ENCODE data around the gene NCOR1. TPM values are rescaled to one million over a fixed set of nuclear protein-coding genes. Genes with fewer than 3 reads are reported as not detected.

The NCOR1 gene
- total and polyA plus RNA-seq, 2 of the 13 experiments (the other 11 are each of a cell fraction or from before 2014, with no cell fraction given): 57.0 to 71.7 TPM

- FAIRE-seq (no peak), ATAC-seq (no peak), DNase-seq (ENCODE audit: low spot score) (no peak)
- BruUV-seq (replicated peaks): no TSS peak
- Histone ChIP-seq H3K27ac (ENCODE audit: extremely low read length, insufficient read depth, low read length) (peak overlapping the region; percentile 63), H3K27me3 (ENCODE audit: control insufficient read depth in 1 of 2, insufficient read depth in 2 of 2, low read length in 2 of 2) (no peaks in the 10 kb centered on the region), H3K4me2 (ENCODE audit: low read depth, low read length) (no peak overlapping the region), H3K79me2 (ENCODE audit: insufficient read depth, low read length) (peaks cover under 1% of the 10 kb centered on the region), H3K9ac (ENCODE audit: insufficient read depth, low read depth, low read length) (no peak overlapping the region), H3K9me3 (ENCODE audit: low read length) (no peaks in the 10 kb centered on the region), H4K20me1 (ENCODE audit: insufficient read depth, low read length) (no peaks in the 10 kb centered on the region), H2AFZ (ENCODE audit: low read length) (no peak overlapping the region), H3K4me3 (replicated peaks in 1 of 3; ENCODE audit: insufficient read depth in 1 of 3, low read depth in 2 of 3, low read length in 3 of 3) (no peak overlapping the region), H3K36me3 (replicated peaks in 1 of 2; ENCODE audit: control insufficient read depth in 1 of 2, insufficient read depth in 2 of 2, low read length in 2 of 2) (no peaks in the 10 kb centered on the region; a peak in 1 of 5 replicates), H3K4me1 (ENCODE audit: insufficient read depth, low read length) (peaks cover 90% of the 10 kb centered on the region)
- ChIA-PET CTCF (ENCODE audit: low intra/inter-chr PET ratio, low total read pairs) (no interaction called here), POLR2A (interaction anchor here (0.9 to 2.6 kb wide), 7 partner anchors 35 to 46 kb away, joined by 3 to 26 read pairs (median 8); partner anchors contain the start of genes NCOR1 and PIGL)
- WGBS (ENCODE audit: low lambda C conversion rate): 94% methylated on average over 1 of the region's 1 CpG
- in situ Hi-C loops (cut with HindIII; ENCODE audit: extremely low pct_ligation_motif_present, low pct_unique_long_range_greater_than_20kb): no loop called here
- TF ChIP-seq MATR3 (CRISPR knock-in tag; IDR thresholded peaks at IDR 0.05) (no peak), TGIF2 (CRISPR knock-in tag; IDR thresholded peaks at IDR 0.05) (no peak), ZSCAN20 (CRISPR knock-in tag; IDR thresholded peaks at IDR 0.05; ENCODE audit: borderline replicate concordance) (no peak), ZNF570 (CRISPR knock-in tag; IDR thresholded peaks at IDR 0.05; ENCODE audit: borderline replicate concordance) (no peak), ZNF530 (CRISPR knock-in tag; IDR thresholded peaks at IDR 0.05; ENCODE audit: low read depth) (no peak), DNMT1 (CRISPR knock-in tag; IDR thresholded peaks at IDR 0.05) (no peak), NR1H2 (CRISPR knock-in tag; IDR thresholded peaks at IDR 0.05; ENCODE audit: borderline replicate concordance, low read depth) (no peak), MTF2 (CRISPR knock-in tag; IDR thresholded peaks at IDR 0.05; ENCODE audit: borderline replicate concordance) (no peak), TARDBP (CRISPR knock-in tag; IDR thresholded peaks at IDR 0.05) (no peak), NBN (conservative IDR thresholded peaks at IDR 0.05) (no peak)
- TF ChIP-seq, protein P1, sequence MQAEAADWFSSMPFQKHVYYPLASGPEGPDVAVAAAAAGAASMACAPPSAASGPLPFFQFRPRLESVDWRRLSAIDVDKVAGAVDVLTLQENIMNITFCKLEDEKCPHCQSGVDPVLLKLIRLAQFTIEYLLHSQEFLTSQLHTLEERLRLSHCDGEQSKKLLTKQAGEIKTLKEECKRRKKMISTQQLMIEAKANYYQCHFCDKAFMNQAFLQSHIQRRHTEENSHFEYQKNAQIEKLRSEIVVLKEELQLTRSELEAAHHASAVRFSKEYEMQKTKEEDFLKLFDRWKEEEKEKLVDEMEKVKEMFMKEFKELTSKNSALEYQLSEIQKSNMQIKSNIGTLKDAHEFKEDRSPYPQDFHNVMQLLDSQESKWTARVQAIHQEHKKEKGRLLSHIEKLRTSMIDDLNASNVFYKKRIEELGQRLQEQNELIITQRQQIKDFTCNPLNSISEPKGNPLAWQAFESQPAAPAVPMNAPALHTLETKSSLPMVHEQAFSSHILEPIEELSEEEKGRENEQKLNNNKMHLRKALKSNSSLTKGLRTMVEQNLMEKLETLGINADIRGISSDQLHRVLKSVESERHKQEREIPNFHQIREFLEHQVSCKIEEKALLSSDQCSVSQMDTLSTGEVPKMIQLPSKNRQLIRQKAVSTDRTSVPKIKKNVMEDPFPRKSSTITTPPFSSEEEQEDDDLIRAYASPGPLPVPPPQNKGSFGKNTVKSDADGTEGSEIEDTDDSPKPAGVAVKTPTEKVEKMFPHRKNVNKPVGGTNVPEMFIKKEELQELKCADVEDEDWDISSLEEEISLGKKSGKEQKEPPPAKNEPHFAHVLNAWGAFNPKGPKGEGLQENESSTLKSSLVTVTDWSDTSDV (CRISPR knock-in tag; IDR thresholded peaks at IDR 0.05): no peak
- TF ChIP-seq, protein P2, sequence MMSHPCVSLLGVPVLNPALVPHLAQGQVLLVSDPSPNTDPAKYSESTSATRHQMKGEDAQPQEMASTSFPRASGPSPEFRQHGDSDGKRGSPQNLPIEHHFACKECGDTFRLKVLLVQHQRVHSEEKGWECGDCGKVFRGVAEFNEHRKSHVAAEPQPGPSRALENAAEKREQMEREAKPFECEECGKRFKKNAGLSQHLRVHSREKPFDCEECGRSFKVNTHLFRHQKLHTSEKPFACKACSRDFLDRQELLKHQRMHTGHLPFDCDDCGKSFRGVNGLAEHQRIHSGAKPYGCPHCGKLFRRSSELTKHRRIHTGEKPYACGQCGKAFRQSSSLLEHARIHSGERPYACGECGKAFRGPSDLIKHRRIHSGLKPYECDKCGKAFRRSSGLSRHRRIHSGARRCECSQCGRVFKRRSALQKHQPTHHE (CRISPR knock-in tag; IDR thresholded peaks at IDR 0.05; ENCODE audit: borderline replicate concordance): no peak
- intact Hi-C loops (cut with micrococcal nuclease; ENCODE audit: unreplicated experiment): no loop called here
Observed at GRCh38 chr17:16251556-16251955, 36.2 kb upstream of the NCOR1 start.
